GM12892 (cell line): ENCODE data around the gene TMEM97.

Experiments
- POLR2A ChIP-seq: IDR thresholded peaks from 2 replicates; pipeline ENCODE4 v1.6.1; 2011; ENCODE audit warnings: low read depth, low read length, control low read depth
- POLR2AphosphoS5 ChIP-seq: IDR thresholded peaks from 2 replicates; pipeline ENCODE4 v1.6.1; 2011; ENCODE audit warnings: low read depth, low read length, control low read depth
- TAF1 ChIP-seq: IDR thresholded peaks from 2 replicates; pipeline ENCODE4 v1.6.1; 2011; ENCODE audit warnings: low read depth, mild to moderate bottlenecking, control low read depth, low read length, borderline replicate concordance

DNA sequence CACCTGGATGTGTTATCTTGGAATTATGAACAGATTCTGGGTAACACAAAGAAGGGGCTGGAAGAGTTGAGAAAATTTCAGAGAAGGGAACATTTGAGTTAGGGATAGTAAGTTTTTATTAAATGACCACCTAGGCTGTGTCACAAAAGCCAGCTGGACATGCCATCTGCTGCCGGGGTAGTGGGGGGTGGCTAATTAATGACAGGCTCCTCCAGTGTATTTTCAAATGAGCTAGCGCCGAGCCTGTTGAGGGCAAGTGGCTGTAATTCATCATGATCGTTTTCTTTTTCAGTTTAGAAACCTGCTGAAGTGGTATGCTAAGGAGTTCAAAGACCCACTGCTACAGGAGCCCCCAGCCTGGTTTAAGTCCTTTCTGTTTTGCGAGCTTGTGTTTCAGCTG lies 6.2 kb downstream of the TMEM97 start:
- no peak for TF ChIP-seq POLR2AphosphoS5
- TF ChIP-seq POLR2A = no peak
- no peak for TF ChIP-seq TAF1
